D721Med (cell line): Measurements from ENCODE around the gene PSG6.
"Not testable (repeated sequence)": the region's sequence is repeated elsewhere in the genome, so short reads cannot be mapped to it uniquely, and the experiment has no call there.

Experiments
- DNase-seq: peaks from one replicate; pipeline ENCODE4 v3.0.0; 2011; ENCODE audit warnings: low spot score; ENCODE audit not compliant: insufficient read length
- FAIRE-seq: peaks from 2 replicates; lab custom pipeline; 2011; peaks lifted over from hg19 to GRCh38; lab: Jason Lieb, UNC
- CTCF ChIP-seq: IDR thresholded peaks from 2 replicates; pipeline ENCODE4 v1.5.1; 2012; ENCODE audit warnings: mild to moderate bottlenecking, control low read depth; ENCODE audit not compliant: insufficient read depth; ENCODE audit errors: missing control alignments

PSG6 gene

GRCh38 chr19:42930214-42930613, 12.5 kb upstream of the PSG6 start:
- not testable (repeated sequence) for FAIRE-seq, DNase-seq

GRCh38 chr19:42928896-42929295, 11.2 kb upstream of the PSG6 start:
- TF ChIP-seq CTCF = no peak
- FAIRE-seq (no peak), DNase-seq (no peak)

More at GRCh38 chr19:42930214-42930613, 12.5 kb upstream of the PSG6 start:
- peak; percentile 39 for TF ChIP-seq CTCF

- no peak for TF ChIP-seq CTCF
- DNase-seq (no peak), FAIRE-seq (no peak)
Observed at GRCh38 chr19:42926781-42927180, 9.1 kb upstream of the PSG6 start.

GRCh38 chr19:42923106-42923505, 5.4 kb upstream of the PSG6 start:
- not testable (repeated sequence) for FAIRE-seq, DNase-seq
- peak; percentile 49 for TF ChIP-seq CTCF

- DNase-seq, FAIRE-seq: not testable (repeated sequence)
Observed at GRCh38 chr19:42920971-42921370, 3.3 kb upstream of the PSG6 start.

- TF ChIP-seq CTCF = no peak
- no peak for FAIRE-seq
- DNase-seq = no peak
Observed at GRCh38 chr19:42919757-42920079, 2.0 kb upstream of the PSG6 start.

GRCh38 chr19:42919070-42919756, 1.5 kb upstream of the PSG6 start:
- DNase-seq, FAIRE-seq: not testable (repeated sequence)
- peak; percentile 6 for TF ChIP-seq CTCF

- DNase-seq, FAIRE-seq: not testable (repeated sequence)
Observed at GRCh38 chr19:42918377-42919069, 829 bp upstream of the PSG6 start.

- FAIRE-seq, DNase-seq: not testable (repeated sequence)
Observed at GRCh38 chr19:42916931-42917330, 763 bp downstream of the PSG6 start.

- not testable (repeated sequence) for DNase-seq, FAIRE-seq
Observed at GRCh38 chr19:42913516-42913915, 4.2 kb downstream of the PSG6 start.

GRCh38 chr19:42912941-42913340, 4.8 kb downstream of the PSG6 start:
- not testable (repeated sequence) for DNase-seq, FAIRE-seq

GRCh38 chr19:42911731-42912130, 6.0 kb downstream of the PSG6 start:
- FAIRE-seq, DNase-seq: not testable (repeated sequence)
